Measurements from ENCODE around the gene ATP10D. TPM values are rescaled to one million over a fixed set of nuclear protein-coding genes. Genes with fewer than 3 reads are reported as not detected.
"Not testable (repeated sequence)": the region's sequence is repeated elsewhere in the genome, so short reads cannot be mapped to it uniquely, and the experiment has no call there.

Gene ATP10D
- total RNA-seq, 2 experiments from 2014 or later: 3.7 to 4.1 TPM

DNA sequence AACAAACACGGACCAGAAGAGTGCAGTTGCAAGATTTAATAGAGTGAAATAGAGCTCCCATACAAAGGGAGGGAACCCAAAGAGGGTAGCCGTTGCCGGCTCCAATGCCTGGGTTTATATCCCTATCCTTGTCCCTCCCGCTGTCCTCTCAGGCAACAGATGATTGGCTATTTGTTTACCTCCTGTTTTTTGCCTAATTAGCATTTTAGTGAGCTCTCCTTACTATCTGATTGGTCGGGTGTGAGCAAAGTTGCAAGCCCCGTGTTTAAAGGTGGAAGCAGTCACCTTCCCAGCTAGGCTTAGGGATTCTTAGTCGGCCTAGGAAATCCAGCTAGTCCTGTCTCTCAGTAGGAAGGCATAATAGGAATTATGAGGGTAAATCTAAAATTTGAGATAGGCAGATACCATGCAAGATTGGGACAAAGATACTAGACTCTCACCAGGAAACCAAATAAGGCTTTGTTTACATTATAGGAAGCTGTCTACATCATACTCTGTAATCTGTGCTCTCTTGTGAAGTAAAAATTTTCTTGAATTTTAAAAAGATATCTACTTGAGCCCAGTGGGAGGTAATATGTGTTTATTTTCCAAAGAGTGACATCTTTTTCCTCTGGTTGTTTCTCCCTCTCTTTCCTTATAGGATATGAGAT, 65.9 kb downstream of the ATP10D start:
- POLR2A ChIA-PET: no interaction called here
- H3K9me3 Mint-ChIP-seq: peaks cover 5% of the 10 kb centered on the region
- CTCF ChIA-PET: interaction anchor here (0.9 to 1.2 kb wide), 2 partner anchors 20 to 23 kb away, joined by 3 read pairs; no protein-coding TSS in a partner anchor
- H3K4me3 Mint-ChIP-seq: no peak overlapping the region
- H3K27me3 Mint-ChIP-seq: no peaks in the 10 kb centered on the region
- DNase-seq: no peak
- peaks cover 2% of the 10 kb centered on the region for H3K36me3 Mint-ChIP-seq (ENCODE audit: low read depth)
- H3K4me1 Mint-ChIP-seq: peaks cover 2% of the 10 kb centered on the region
- H3K27ac Mint-ChIP-seq: no peak overlapping the region

DNA sequence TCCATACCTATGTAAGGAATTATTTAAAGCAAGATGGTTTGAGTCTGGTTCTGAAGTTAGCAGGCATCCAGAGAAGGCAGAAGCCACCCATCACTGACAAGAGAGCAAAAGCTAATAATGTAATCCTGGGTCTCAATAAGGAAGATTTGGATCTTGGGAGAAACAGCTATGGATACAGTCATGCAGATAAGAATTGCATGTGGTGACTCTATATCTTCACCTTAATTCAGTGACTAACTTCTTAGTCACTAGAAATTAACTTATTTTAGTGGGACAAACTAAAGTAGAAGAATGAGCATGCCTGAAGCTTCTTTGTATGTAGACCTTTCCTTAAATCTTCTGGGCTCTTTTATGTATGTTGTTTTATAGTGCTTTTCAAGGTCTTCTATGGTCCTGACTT, 66.6 kb downstream of the ATP10D start:
- no peaks in the 10 kb centered on the region for H3K27me3 Mint-ChIP-seq

DNA sequence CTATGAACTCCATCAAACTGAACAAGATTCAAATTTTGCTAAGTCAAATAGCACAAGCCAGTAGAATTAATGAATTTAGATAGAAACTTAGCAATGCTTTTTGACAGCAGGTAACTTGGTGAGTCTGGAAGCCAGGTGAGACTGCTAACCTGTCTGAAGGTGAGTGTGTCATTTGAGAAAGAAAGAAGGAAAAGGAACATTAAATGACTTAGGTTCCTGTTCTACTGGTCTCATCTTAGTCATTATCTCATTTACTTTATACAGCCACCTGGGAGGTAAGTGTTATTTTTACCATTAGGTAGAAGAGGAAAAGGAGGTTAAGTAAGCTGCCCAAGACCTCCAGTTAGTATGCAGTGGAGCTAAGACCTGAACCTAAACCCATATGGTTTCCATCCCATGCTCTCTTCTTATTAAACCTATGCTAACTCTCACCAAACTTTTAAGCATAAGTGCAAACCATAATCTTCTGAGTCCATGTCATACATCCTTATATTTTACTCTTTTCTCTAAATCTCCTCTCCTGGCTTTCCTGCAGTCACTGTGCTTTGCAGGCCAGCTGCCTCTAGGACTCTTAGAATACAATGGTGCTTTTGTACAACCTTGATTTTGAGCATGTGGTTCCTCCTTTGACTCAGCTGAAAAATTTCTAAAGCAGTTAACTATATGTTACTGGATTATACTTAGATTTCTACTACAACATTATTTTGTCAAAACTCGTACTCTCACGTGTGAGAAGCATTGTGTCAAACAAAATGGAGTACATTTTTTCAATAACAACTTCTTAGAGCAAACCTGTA, 68.5 kb downstream of the ATP10D start:
- ChIA-PET POLR2A (no interaction called here), CTCF (no interaction called here)
- Mint-ChIP-seq H3K27me3 (no peaks in the 10 kb centered on the region), H3K9me3 (peaks cover 2% of the 10 kb centered on the region), H3K27ac (no peak overlapping the region), H3K4me3 (no peak overlapping the region), H3K36me3 (ENCODE audit: low read depth) (no peaks in the 10 kb centered on the region), H3K4me1 (peaks cover 2% of the 10 kb centered on the region)
- DNase-seq: no peak

More for the DNA sequence above, 66.6 kb downstream of the ATP10D start:
- Mint-ChIP-seq H3K4me3 (no peak overlapping the region), H3K4me1 (peaks cover 2% of the 10 kb centered on the region), H3K9me3 (peaks cover 2% of the 10 kb centered on the region), H3K36me3 (ENCODE audit: low read depth) (no peaks in the 10 kb centered on the region), H3K27ac (no peak overlapping the region)
- POLR2A ChIA-PET: no interaction called here
- CTCF ChIA-PET: interaction anchor here (0.9 to 1.2 kb wide), 2 partner anchors 10 to 21 kb away, joined by 3 read pairs; no protein-coding TSS in a partner anchor
- DNase-seq: no peak

DNA sequence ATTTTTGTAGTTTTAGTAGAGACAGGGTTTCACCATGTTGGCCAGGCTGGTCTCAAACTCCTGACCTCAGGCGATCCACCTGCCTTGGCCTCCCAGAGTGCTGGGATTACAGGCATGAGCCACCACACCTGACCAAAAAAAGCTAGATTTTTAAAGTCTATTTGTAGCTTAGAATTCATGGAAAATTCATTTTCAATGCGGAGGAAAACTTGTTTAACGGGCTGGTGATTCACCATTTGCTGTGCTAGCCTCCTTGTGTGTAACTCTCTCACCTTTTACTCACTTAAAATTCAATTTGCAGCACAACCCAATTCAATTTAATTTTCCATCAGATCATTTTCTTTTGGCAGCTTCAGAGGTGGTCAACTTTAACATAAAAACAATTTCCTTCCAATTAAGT, 70.8 kb downstream of the ATP10D start:
- H3K4me3 Mint-ChIP-seq; H3K27me3 Mint-ChIP-seq; H3K36me3 Mint-ChIP-seq (ENCODE audit: low read depth); H3K9me3 Mint-ChIP-seq; H3K4me1 Mint-ChIP-seq; H3K27ac Mint-ChIP-seq; POLR2A ChIA-PET; DNase-seq: not testable (repeated sequence)
- CTCF ChIA-PET: interaction anchor here (0.8 to 1.1 kb wide), 2 partner anchors 8 to 91 kb away, joined by 3 to 4 read pairs; no protein-coding TSS in a partner anchor

DNA sequence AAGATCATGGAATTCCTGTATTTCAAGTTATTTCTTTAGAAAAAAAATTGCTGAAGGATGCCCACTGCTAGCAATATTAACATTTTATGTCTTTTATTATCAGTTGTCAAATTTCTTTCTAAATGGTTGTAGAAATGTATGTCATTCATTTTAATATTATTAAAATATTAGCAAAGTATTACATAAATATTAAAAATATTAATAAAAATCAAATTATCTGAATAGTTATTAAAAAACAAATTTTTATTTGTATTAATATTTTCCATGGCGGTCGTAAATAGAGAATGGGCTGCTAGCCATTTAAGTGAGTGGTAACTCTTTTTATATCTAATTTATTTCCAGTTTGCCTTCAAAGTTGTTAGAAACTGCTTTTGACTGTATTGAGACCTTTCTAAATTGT, 72.2 kb downstream of the ATP10D start:
- Mint-ChIP-seq H3K4me1 (peaks cover 2% of the 10 kb centered on the region), H3K27me3 (no peaks in the 10 kb centered on the region), H3K9me3 (no peaks in the 10 kb centered on the region), H3K4me3 (no peak overlapping the region), H3K36me3 (ENCODE audit: low read depth) (no peaks in the 10 kb centered on the region), H3K27ac (no peak overlapping the region)
- DNase-seq: no peak
- POLR2A ChIA-PET: no interaction called here
- CTCF ChIA-PET: interaction anchor here (1.5 kb wide), 1 partner anchor 11 kb away, joined by 3 read pairs; no protein-coding TSS in a partner anchor

DNA sequence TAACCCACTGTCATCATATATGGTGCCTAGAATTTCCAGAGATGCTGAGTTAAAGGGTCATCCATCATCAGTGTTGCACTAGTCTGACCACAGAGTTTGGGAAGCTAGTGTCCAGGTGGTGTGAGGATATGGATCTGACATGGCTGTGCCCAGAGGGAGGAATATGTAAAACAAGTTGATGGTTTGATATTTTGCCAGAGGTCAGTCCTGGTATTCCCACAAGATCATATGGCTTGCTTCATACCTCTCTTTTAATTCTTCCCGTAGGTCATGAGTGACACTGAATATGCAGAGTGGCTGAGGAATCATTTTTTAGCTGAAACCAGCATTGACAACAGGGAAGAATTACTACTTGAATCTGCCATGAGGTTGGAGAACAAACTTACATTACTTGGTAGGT, 75.6 kb downstream of the ATP10D start:
- H3K9me3 Mint-ChIP-seq: no peaks in the 10 kb centered on the region
- H3K36me3 Mint-ChIP-seq (ENCODE audit: low read depth): no peaks in the 10 kb centered on the region
- CTCF ChIA-PET: no interaction called here
- H3K27ac Mint-ChIP-seq: no peak overlapping the region
- H3K4me3 Mint-ChIP-seq: no peak overlapping the region
- DNase-seq: no peak
- peaks cover 5% of the 10 kb centered on the region for H3K4me1 Mint-ChIP-seq
- POLR2A ChIA-PET: no interaction called here
- H3K27me3 Mint-ChIP-seq: no peaks in the 10 kb centered on the region

DNA sequence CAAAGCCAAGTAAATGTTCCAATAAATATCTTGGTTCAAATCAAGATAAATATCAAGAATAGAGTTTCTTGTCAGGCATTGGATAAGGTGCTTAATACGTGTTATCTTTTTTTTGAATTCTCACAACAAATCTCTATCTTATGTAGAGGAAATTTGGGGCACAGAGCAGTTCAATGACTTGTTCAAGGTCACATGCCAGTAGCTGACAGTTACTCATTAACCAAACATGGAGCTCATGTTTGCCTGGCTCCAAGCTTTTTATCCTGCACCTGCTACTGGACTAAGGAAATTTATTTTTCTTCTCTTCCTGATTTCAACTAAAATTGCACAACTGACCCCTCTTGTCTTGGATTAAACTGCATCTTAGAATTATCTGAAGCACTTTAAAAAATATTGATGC, 76.3 kb downstream of the ATP10D start:
- ChIA-PET CTCF (interaction anchor here (0.5 kb wide), 1 partner anchor 10 kb away, joined by 3 read pairs; no protein-coding TSS in a partner anchor), POLR2A (no interaction called here)
- Mint-ChIP-seq H3K27me3 (no peaks in the 10 kb centered on the region), H3K27ac (no peak overlapping the region), H3K36me3 (ENCODE audit: low read depth) (no peaks in the 10 kb centered on the region), H3K9me3 (no peaks in the 10 kb centered on the region), H3K4me3 (no peak overlapping the region), H3K4me1 (peaks cover 5% of the 10 kb centered on the region)
- DNase-seq: no peak

DNA sequence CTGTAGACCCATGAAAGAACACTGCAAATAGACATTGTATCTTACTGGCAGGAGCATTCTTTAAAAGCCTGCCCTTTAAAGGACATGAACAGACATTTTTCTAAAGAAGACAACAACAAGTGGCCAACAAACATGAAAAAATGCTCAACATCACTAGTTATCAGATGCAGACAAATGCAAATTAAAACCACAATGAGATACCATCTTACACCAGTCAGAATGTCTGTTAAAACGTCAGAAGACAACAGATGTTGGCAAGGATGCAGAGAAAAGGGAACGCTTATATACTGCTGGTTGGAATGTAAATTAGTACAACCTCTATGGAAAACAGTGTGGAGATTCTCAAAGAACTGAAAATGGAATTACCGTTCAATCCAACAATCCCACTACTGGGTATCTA, 77.2 kb downstream of the ATP10D start:
- no peak for DNase-seq
- no peaks in the 10 kb centered on the region for H3K27me3 Mint-ChIP-seq
- no peaks in the 10 kb centered on the region for H3K9me3 Mint-ChIP-seq
- H3K4me3 Mint-ChIP-seq: no peak overlapping the region
- peaks cover 5% of the 10 kb centered on the region for H3K4me1 Mint-ChIP-seq
- H3K36me3 Mint-ChIP-seq (ENCODE audit: low read depth): no peaks in the 10 kb centered on the region
- POLR2A ChIA-PET: no interaction called here
- CTCF ChIA-PET: no interaction called here
- no peak overlapping the region for H3K27ac Mint-ChIP-seq

DNA sequence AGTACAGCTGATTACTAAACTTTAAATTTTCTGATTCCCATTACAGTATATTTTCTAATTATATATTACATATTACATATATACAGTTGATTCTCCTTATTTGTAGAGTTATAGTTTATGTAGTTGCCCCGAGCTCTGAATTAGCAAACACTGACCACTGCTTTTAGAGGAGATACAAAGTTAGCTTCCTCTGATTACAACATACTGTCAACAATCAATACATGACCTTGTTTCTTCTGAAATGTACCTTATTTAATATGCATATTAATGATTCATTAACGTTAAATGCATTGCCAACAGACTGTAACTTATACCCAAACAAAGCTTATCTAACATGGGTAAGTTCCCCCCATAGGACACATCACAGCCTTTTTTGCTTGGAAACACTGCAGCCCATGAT, 81.5 kb downstream of the ATP10D start:
- H3K27me3 Mint-ChIP-seq: no peaks in the 10 kb centered on the region
- H3K4me3 Mint-ChIP-seq: no peak overlapping the region
- H3K36me3 Mint-ChIP-seq (ENCODE audit: low read depth): no peaks in the 10 kb centered on the region
- ChIA-PET POLR2A (no interaction called here), CTCF (no interaction called here)
- no peak overlapping the region for H3K27ac Mint-ChIP-seq
- H3K4me1 Mint-ChIP-seq: peaks cover 5% of the 10 kb centered on the region
- DNase-seq: no peak
- H3K9me3 Mint-ChIP-seq: no peaks in the 10 kb centered on the region

DNA sequence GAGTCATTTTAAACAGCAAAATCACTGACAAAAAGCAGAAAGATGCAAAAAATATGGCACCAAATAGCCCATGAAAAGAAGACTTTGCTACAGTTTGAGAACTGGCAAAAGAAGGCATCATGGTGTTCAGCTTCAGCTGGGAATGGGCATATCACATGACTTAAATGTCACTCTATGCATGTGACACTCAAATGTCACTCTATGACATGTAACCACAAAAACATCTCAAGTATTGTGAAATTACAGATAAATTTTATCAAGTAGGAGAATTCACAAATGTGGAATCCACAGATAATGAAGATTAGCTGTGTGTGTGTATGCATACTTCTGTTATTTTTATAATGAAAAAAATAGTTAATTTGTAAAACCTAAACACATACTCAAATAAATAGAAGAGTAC, 81.9 kb downstream of the ATP10D start:
- ChIA-PET CTCF (no interaction called here), POLR2A (no interaction called here)
- Mint-ChIP-seq H3K27ac (no peak overlapping the region), H3K27me3 (no peaks in the 10 kb centered on the region), H3K4me3 (no peak overlapping the region), H3K4me1 (peaks cover 5% of the 10 kb centered on the region), H3K9me3 (no peaks in the 10 kb centered on the region), H3K36me3 (ENCODE audit: low read depth) (no peaks in the 10 kb centered on the region)
- no peak for DNase-seq

DNA sequence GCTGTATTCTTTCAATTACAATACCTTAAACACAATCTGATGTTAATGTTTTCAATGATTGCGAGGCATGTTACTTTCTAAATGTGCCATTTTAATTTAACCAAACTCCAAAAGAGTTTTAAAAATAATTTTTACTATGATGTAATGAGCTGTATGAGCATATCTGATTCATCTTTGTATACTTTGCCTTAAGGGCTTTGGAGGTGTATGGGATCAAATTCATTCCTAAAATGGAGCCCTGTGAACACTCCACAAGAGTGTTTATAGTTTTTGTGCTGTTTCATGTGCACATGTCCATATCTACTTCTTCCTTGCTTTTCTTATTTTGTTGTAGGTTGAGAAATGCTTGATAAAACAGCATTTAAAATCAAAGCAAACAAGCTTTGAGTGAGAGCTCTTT, 82.4 kb downstream of the ATP10D start:
- H3K9me3 Mint-ChIP-seq: no peaks in the 10 kb centered on the region
- DNase-seq: no peak
- peaks cover under 1% of the 10 kb centered on the region for H3K4me1 Mint-ChIP-seq
- H3K27ac Mint-ChIP-seq: no peak overlapping the region
- no peak overlapping the region for H3K4me3 Mint-ChIP-seq
- H3K27me3 Mint-ChIP-seq: no peaks in the 10 kb centered on the region
- ChIA-PET CTCF (no interaction called here), POLR2A (no interaction called here)
- no peaks in the 10 kb centered on the region for H3K36me3 Mint-ChIP-seq (ENCODE audit: low read depth)

DNA sequence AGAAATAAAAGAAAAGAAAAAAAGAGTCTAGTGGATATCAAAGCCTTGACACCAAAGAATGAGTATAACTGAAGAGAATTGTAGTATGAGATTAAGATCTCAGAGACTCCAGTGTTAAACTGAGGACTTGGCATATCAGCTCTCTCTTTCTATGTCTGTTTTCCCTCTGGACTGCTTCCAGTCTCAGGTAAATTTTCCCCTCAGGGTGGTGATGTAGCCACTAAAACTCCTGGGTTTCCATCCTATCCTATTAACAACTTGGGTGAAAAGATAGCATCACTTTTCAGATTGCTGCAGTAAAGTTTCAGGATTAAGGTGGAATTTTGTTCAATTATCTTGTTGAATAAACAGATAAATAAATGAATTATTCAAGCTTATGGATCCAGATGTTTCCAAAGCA, 85.7 kb downstream of the ATP10D start:
- Mint-ChIP-seq H3K27me3 (no peaks in the 10 kb centered on the region), H3K9me3 (no peaks in the 10 kb centered on the region), H3K4me3 (no peak overlapping the region), H3K36me3 (ENCODE audit: low read depth) (no peaks in the 10 kb centered on the region), H3K4me1 (no peaks in the 10 kb centered on the region), H3K27ac (no peak overlapping the region)
- CTCF ChIA-PET: interaction anchor here (0.7 kb wide), 2 partner anchors 10 to 446 kb away, joined by 3 read pairs; no protein-coding TSS in a partner anchor
- POLR2A ChIA-PET: interaction anchor here (0.6 kb wide), 1 partner anchor 11 kb away, joined by 5 read pairs; no protein-coding TSS in a partner anchor
- no peak for DNase-seq

DNA sequence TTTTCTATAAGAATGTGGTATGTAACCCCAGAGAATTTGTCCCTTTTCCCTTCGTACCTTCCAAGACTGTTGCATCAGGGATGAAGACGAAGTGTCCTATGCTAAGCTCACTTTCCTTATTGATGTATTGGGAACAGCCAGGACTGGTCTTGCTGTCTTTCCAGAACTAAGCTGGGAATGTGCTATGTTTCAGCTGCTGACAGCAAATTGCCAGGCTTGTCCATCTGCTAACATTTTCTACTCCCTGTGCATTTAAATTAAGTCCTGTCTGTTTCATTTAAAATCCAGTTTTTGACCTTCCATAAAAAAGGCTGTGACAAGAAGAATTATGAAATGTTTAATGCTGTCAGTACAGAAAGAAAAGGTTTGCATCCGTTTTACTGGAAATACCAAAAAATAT, 87.9 kb downstream of the ATP10D start:
- POLR2A ChIA-PET: no interaction called here
- Mint-ChIP-seq H3K36me3 (ENCODE audit: low read depth) (no peaks in the 10 kb centered on the region), H3K4me3 (no peak overlapping the region), H3K27me3 (no peaks in the 10 kb centered on the region), H3K27ac (no peak overlapping the region), H3K4me1 (no peaks in the 10 kb centered on the region), H3K9me3 (no peaks in the 10 kb centered on the region)
- no peak for DNase-seq
- CTCF ChIA-PET: interaction anchor here (0.6 kb wide), 1 partner anchor 18 kb away, joined by 3 read pairs; no protein-coding TSS in a partner anchor
